GM19468 (cell line): Measurements from ENCODE around the gene IQCC.

ENCODE experiments used
- ATAC-seq: cut with Tn5 transposase; IDR thresholded peaks from one replicate; pipeline ENCODE4 v1.9.1; 2021; ENCODE audit warnings: mild to moderate bottlenecking, moderate library complexity, moderate number of reproducible peaks; ENCODE audit not compliant: unreplicated experiment; ENCODE audit errors: extremely low read depth

Gene IQCC

DNA sequence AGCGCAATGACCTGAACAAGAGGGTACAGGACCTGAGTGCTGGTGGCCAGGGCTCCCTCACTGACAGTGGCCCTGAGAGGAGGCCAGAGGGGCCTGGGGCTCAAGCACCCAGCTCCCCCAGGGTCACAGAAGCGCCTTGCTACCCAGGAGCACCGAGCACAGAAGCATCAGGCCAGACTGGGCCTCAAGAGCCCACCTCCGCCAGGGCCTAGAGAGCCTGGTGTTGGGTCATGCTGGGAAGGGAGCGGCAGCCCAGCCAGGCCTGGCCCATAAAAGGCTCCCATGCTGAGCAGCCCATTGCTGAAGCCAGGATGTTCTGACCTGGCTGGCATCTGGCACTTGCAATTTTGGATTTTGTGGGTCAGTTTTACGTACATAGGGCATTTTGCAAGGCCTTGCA, 10.5 kb upstream of the IQCC start:
- ATAC-seq, result no peak

DNA sequence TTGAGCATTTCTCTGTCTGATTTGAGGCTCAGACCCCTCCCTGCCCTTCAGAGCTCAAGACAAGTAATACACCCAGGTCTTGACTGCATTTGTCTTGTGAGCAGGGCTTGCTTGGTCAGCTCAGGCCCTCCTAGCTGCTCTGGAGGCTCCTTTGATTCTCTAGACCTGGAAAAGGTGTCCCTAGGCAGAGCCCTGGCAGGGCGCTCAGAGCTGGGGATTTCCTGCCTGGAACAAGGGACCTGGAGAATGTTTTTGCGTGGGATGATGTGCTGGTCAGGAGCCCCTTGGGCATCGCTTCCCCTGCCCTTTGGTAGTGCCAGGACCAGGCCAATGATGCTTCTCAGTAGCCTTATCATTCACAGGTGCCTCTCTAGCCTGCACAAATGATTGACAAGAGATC, 9.9 kb upstream of the IQCC start:
- no peak for ATAC-seq

DNA sequence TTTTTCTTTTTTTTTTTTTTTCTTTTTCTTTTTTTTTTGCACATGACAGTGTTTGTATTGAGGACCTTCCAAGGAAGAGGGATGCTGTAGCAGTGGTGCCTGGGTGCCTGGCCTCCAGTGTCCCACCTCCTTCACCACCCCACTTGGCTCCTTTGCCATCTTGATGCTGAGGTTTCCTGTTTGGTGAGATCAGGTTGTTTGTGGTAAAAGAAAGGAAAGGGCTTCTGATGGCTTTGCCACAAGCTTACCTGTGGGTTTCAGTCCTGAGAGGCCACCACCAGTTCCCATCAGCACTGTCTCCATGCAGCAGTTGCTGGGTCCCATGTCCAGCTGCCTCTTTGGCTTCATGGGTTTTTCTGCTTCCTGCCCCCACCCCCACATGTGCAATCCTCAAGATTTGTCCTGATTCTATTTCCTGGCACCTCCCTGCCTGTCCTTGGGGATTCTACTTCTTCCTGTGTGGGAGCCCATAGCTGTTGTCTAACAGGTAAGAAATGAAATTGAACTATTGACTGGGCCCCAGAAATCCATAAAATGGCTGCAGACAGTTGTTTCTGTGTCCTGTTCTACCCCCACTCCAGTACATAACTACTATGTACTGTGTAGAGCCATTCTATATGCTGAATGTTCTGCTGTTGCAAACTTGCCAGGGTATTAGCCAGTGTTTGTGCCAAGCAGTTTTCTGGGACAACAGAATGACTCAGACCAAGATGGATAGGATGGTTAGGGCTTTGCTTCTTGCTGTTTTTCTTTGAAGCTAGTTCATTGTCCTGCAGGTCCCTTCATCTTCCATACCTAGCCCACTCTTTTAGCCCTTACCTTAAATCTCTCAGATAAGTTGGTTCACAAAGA, 9.3 kb upstream of the IQCC start:
- ATAC-seq, result no peak

DNA sequence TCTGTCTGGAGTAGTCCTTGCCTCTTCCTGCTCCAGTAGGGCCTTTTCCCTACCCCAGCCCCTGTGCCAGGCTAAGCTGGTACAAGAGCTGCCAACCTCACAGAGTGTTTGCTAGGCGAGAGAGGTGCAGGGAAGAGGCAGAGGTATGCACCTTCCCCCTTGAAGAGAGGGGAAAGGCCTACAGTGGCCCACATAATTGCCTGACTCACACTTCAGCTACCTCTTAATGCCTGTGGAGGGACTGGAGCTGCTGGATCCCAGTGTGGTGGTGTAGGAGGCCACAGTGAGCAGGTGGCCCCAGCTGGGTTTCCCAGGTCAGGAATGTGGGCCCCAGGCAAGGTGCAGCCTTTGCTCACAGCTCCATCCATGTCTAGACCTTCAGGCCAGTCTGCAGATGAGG, 8.4 kb upstream of the IQCC start:
- no peak for ATAC-seq

DNA sequence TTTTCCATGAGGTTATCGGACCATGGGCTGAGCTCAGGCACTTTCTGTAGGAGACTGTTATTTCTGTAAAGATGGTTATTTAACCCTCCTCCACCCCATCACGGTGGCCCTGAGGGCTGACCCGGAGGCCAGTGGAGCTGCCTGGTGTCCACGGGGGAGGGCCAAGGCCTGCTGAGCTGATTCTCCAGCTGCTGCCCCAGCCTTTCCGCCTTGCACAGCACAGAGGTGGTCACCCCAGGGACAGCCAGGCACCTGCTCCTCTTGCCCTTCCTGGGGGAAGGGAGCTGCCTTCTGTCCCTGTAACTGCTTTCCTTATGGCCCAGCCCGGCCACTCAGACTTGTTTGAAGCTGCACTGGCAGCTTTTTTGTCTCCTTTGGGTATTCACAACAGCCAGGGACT, 7.6 kb upstream of the IQCC start:
- ATAC-seq, result no peak

DNA sequence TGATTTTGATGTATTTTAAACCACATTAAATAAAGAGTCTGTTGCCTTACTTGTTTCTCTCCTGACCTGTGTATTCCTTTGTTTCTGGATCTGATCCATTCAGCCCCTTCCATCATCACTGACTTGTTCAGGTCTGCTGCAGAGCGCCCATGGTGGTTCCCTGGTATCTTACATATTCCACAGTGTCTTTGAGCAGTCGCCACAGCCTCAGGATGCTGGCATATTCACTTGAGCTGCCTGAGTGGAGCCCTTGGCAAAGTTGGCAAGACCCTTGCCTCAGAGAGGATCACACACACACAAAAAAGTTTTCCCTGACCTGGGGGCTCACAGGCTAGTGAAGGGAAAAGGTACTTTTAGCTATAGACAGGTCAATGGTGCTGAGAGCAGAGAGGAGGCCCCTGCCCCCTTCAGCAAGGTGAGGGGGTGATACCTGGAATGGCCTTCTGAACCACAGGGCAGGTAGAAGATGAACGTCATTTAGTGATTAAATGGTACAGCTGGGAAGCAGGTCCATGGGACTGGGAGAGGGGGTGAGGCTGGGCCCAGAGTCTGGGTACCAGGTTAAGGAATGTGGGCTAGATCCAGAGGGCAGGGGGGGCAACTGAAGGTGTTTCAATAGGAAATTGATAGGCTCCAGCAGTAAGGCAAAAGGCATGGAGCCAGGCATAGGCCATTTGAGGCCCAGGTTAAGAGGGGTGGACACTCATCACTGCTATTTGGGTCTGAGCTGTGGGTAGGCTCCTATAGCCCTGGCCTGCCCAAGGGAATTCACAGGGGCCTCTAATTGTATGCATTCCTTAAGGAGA, 7.0 kb upstream of the IQCC start:
- ATAC-seq, result no peak

DNA sequence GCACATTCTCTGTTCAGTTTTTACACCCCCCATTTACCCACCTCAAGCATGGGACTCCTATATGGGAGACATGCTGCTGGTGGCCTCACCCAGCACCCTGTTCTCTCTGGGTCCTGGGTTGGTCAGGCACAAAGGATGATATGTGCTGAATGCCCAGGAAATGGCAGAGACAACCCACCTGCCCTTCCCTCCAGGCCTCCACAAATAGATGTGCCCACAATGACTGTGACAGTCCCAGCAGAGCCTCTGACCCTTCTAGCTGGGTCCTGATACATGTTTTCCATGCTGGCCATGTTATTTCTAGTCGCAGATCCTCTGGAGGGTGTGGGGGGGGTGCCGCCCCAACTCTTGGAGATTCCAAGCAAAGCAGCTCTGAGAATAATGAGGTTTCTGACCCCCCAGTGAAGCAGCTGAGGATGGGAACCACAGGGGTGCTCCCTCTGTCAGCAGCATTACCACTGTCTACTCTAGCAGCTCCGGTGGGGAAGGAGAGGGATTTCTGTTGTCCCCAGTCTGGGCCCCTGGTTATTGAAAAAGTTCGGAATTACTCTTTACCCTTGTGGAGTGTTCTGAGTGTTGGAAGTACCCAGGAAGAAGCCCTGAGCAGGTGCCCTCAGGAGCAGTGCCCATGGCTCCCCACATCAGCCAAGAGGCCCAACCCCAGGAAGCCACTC, 6.3 kb upstream of the IQCC start:
- no peak for ATAC-seq

DNA sequence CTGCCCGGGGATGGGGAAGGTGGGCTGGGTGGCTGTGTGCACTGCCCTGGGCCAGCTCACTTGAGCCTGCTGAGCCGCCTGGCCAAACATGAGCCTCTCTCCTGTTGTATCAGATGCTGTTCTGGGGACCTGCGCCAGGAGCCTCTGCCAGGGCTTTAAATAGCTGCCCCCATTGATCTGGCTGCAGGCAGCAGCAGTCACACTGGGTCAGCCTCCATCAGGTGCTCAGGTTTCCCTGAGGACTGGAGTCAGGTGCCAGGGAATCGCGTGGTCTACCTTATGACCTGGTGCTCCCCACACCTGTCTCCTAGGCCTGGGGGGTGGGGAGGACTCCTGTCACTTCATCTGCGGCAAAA, 5.8 kb upstream of the IQCC start:
- ATAC-seq, result no peak

DNA sequence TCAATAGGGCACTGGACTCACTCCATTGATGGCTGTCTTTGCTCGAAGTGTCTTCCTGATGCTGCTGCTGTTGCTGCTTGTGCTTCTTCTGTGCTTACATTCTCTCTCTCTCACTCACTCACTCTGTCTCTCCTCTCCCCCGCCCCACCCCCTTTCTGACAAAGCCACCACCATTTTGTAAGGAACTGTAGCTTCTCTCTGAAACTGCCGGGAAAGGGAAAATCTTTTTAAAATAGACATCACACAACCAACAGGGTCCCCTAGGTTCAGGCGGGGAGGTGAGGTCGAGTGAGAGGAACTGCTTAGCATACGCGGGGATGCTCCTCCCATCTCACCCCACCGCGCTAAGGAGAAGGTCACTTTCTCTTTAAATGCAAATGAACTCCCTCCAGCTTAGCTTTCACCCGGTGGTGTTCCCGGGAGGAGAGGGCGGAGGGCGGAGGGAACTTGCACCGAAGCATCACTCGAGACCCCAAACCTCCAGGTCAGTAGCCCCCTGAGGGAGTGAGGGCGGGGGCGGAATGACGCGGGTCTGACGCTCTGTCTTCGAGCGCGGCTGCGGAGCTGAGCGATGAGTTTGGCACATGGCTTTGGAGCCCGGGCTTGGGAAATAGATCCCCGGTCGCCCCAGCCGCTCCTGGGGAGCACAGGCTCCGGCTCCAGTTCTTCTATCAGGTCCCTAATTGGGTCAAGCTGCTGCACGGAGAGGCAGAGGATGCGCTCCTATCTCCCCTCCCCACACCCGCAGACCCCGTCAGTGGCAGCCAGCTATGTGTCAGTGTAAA, 5.1 kb upstream of the IQCC start, which contains the start of gene CCDC28B:
Gene CCDC28B, plus strand, starts transcription at position 370 of the 785 bp plus-strand sequence. CDS start 1,341 bp downstream, outside the sequence.
- ATAC-seq, result no peak

DNA sequence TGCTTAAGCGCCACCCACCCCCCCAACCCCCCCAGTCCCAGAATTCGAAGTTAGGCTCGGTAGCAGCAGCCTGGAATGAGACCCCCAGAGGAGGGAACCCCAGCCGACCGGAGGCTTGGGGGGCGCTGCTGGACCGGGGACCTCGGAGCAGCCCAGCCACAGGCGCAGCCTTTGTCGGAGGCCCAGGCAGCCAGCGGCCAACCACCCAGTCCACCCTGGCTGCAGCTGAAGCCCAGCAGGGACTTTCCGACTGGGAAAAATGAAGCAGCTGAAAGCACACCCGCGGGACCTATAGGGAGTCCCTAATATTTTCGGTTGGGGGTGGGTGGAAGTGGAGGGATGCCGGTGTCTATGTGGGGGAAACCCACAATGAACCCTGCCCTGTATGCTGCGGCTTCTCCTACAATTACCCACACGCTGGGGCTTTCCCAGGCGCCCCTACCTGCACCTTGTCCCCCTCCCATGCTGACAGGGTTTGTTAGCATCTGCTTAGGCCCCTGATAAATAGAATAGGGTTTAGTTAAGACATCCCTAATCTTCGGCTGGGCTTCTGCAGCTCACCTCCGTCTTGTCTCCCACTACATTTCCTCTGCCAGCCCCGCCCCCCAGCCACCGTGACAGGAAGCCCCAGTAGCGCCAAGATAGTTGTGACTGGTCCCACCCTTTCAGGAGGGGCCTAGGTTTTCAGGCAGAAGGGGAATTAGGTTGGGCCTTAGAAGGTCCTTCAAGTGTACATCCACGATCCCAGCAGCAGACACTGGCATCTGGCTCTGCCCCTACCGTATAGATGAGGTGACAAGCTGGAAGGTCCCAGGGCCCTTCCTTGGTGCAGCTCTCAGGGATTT, 4.2 kb upstream of the IQCC start:
- no peak for ATAC-seq

DNA sequence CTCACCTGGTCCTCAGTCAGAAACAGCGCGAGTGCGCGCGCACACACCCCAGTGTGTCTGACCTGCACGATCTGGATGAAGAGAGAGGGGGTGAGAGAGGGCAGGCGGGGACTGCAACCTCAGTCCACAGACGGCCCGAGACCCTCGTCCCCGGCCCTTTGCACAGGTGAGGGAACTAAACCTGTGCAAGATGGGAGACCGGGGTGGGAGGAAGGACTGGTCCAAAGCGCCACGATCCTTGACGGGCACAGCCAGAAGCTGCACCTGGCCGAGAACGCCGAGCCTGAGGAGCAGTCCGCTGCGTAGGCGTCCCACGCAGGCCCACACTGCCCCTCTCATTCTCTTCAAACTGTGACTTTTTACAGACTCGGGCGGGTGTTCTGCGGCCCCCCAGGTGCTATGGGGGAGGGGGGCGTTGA, 519 bp upstream of the IQCC start:
- no peak for ATAC-seq

DNA sequence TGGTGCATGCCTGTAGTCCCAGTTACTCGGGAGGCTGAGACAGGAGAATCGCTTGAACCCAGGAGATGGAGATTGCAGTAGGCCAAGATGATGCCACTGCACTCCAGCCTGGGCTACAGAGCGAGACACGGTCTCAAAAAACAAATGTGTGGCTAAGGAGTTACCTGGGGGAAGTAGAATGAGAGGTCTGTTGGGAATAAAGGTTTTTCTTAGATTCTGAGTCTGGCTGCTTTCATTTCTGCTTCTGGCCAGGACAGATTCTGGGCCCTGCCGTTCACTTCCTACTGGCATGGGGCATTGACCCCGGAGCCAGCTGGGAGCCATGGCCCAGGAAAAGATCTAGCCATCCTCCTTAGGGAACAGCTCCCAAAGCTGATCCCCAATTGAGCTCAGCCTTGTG, 3.0 kb downstream of the IQCC start:
- no peak for ATAC-seq

DNA sequence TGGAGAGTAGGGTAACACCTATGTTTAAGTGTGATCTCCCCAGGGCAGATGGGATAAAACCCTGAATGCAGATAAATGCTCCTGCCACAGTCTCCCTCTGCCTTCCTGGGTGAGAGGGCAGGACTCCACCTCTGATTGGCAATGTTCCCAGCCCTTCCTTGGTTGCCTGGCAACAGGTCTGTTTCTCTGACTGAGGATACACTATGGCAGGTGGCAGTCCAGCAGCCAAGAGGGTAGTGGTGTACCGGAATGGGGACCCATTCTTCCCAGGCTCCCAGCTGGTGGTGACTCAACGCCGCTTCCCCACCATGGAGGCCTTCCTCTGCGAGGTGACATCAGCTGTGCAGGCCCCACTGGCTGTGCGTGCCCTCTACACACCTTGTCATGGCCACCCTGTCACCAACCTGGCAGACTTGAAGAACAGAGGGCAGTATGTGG, 3.4 kb downstream of the IQCC start, which contains the start of gene DCDC2B:
Gene DCDC2B, plus strand, starts transcription at position 199 of the 438 bp plus-strand sequence. Its CDS starts 5 bp downstream, at position 204.
- no peak for ATAC-seq

DNA sequence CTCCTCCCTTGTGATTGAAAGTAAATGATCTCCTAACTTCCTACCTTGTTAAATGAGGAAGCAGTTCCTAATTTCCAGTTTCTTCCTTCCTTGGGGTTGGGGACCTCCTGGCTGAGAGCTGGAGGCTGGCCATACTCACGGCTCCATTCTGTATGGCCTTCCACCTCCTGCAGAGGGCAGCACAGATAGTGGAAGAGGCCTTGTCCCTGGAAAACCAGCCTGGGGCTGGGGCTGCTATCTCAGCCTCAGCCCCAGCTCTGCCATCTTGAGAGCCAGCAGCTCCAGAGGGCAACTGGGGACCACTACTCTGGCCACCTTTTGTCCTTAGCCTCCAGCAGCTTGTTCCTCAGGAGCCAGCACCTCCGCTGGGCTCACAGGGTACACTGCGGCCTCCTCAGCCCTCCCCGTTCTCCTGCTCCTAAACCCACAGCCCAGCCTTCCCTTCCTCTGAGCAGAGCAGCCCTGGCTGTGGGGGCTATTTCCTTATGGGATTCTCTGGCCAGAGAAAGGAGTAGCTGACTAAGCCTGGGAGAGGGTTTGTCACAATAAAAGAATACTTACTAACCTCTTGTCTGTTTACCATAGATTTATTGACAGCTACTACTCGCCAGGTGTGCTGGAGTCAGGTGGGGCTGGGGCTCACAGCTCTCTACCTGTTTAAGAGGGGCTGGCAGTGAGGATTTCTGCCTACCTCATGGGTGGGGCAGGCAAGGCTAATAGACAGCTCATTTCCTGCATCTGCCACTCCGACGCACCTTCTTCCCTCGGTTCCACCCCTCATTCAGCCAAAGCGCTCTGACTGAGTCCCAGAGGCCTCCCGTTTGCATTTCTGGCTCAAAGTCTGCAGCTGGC, 10.4 kb downstream of the IQCC start:
- no peak for ATAC-seq

DNA sequence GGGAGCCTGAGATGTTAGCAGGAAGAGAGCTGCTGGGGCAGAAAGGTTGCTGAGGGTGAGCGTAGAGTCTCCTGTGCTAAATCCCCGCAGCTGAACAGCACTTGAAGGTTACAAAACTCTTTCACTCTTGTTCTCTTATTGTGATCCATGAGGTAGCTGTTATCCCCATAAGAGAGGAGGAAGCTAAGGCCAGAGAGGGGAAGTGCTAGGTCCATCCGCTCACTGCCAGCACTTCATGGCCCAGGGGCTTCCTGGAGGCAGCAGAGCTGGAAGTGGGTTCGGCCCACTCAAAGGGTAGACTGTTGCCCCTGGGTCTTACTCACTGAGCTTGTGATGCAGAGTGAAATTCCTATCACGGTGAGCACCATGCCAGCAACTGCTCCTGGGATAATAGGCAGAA, 11.1 kb downstream of the IQCC start:
- no peak for ATAC-seq

DNA sequence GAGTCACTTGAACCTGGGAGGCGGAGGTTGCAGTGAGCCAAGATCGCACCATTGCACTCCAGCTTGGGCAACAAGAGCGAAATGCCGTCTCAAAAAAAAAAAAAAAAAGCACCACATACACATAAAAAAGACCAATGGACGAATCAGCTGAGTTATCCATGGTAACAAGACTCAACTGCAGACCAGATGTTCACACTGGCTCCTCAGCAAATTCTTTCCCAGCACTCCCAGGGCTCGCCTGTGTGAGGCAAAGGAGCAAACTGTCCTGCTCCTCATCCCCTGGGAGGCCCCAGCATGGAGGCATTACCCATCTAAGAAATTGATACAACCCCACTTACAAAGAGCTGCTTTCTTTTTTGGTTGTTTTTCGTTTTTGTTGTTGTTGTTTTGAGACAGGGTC, 13.6 kb downstream of the IQCC start:
- ATAC-seq, result no peak

DNA sequence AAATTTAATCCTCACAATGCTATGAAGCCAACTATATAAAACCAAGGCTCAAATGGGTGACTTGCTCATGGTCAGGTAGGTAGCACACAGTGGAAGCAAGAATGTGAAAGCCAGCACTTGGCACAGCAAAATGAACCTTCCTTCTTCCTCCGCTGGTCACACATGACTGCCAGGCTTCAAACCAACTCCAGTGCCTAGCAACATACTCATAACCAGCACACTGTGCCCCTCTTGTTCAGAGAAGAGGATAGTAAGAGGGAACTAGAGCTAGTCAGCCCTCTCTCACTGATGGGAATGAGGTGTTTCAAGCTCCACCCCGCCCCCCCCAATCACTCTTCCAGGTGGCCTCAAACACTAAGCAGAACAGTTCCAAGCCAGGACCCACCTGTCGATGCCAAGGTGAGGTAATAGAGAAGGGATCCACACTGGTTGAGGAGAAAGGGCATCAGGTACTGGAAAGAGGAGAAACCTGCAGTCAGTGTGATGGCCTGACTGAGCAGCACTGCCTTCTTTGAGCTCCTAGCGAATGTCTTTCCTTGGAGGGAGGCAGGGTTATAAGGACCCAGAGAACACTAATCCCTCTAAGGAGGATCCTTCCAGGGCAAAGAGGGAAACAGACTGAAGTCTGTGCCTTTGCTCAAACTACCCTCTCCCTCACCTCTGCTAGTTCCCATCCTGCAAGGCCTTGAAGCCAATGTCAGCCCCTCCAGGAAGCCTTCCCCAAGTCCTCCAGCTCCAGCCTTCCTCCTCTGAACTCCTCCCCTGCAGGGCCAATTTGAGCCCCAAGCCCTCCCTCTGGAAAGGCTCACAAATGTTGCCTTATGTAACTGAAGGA, 15.5 kb downstream of the IQCC start:
- no peak for ATAC-seq
